ENCODE measurements around the gene CHI3L1. TPM values are rescaled to one million over a fixed set of nuclear protein-coding genes. Genes with fewer than 3 reads are reported as not detected.
"Not testable (repeated sequence)": the region's sequence is repeated elsewhere in the genome, so short reads cannot be mapped to it uniquely, and the experiment has no call there.

The CHI3L1 gene
- under 1 TPM in 1 of 2 donors, not detected in 1; 0.49 TPM for total RNA-seq

DNA sequence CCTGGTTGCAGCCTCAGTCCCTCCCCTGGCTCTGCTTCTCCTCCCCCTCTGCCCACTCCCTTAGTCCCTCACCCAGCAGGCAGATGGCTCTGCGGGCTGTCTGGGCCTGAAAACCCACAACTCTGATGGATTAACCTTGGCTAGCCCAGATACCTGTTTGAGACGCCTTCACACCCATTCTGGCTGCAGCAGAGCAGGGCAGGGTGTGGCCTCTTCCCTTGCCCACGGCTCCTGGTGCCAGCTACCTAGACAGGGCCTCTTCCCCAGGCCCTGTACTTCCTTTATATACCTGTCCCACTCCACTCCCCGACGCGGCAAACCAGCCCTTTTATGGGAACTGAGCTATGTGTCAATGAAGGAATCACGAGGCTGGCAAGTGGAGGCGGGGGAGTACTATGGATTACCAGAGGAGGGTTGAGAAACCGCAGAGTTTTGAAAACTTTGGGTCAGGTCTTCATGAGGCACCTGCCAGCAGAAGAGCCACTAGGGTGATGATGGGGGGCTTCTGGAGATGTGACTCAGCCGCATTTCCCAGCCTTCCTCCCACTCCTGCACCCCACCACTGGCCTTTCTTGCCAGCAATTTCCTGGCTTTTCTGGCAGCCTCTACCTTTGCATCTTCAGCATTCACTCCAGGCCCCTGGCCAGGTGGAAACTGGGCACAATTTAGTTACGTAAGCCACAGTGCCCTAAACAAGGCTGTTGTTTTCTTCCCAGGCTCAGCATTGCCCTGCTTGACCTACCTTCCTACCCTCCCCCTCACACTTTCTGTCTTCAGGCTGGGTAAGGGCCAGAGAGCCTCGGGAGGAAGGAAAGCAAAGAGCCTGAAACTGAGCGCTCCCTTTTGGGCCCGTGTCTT lies at the start of gene CHI3L1:
TSS of gene CHI3L1 (minus strand) at position 259 of the 858 bp plus-strand sequence. CDS start at position 178, 81 bp downstream.
- peak in 1 of 2 donors; percentile 45 for DNase-seq (ENCODE audit: low spot score in 2 of 2)
- H3K9me3 Mint-ChIP-seq = no peaks in the 10 kb centered on the region
- no peaks in the 10 kb centered on the region for H3K36me3 Mint-ChIP-seq
- peak in 1 of 2 donors; percentile 18 for ATAC-seq
- H3K27ac Mint-ChIP-seq = peak within 1 kb of the TSS in 1 of 2 donors; percentile 41

DNA sequence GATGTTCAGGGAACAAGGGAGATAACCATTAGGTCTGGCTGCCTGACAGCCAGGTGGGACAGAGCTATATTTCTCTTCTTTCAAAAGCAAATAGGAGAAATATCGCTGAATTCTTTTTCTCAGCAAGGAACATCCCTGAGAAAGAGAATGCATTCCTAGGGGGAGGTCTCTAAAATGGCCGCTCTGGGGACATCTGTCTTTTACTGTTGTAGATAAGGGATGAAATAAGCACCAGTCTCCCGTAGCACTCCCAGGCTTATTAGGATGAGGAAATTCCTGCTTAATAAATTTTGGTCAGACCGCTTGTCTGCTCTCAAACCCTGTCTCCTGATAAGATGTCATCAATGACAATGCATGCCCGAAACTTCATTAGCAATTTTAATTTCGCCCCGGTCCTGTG lies 48.4 kb upstream of the CHI3L1 start:
- not testable (repeated sequence) for H3K27ac Mint-ChIP-seq; ATAC-seq; DNase-seq (ENCODE audit: low spot score in 2 of 2)
- Mint-ChIP-seq H3K36me3 (peaks cover 19 to 23% of the 10 kb centered on the region in 2 donors), H3K9me3 (peaks cover 18 to 26% of the 10 kb centered on the region in 2 donors)

DNA sequence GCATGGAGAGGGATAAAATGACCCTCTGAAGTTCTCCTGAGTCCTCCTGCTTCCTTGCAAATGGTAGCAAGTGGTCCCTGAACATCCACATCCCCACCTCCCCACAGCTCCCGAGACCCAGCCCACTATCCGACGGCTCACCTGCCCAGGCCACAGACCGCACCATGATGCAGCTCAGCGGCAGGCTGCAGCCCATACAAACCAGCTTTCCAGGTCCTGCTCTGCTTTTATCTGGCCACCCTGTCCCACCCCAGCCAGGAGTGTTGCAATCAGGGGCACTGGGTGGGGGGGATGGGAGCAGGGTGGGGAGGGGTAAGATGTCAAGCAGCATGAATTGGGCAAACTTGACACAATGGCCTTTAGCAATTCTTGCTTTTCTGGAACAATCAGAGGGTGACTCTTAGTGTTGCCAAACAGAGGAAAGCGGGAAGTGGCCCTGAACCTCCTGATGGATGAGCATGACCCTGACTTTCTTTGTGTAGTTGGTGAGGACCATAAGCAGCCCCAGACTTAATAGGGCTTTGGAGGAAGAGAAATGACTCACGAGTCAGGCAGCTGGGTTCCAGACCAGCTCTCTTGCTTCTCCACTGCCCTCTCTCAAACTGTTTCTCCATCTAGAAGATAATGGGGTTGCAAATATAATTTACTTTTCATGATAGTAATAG lies 43.1 kb upstream of the CHI3L1 start, which contains the start of gene CHIT1:
TSS of gene CHIT1 (minus strand) at position 203 of the 665 bp plus-strand sequence. CDS start at position 166, 37 bp downstream.
- H3K36me3 Mint-ChIP-seq = peaks cover 0 to 7% of the 10 kb centered on the region in 2 donors
- H3K27ac Mint-ChIP-seq = no peak within 1 kb of the TSS
- H3K9me3 Mint-ChIP-seq = peaks cover 7 to 8% of the 10 kb centered on the region in 2 donors
- ATAC-seq = no peak
- no peak for DNase-seq (ENCODE audit: low spot score in 2 of 2)

GRCh38 chr1:203228670-203229069 lies 42.2 kb upstream of the CHI3L1 start:
- DNase-seq (ENCODE audit: low spot score in 2 of 2) = no peak
- H3K36me3 Mint-ChIP-seq = no peaks in the 10 kb centered on the region
- ATAC-seq = no peak
- no peak overlapping the region for H3K27ac Mint-ChIP-seq
- peaks cover under 1 to 1% of the 10 kb centered on the region in 2 donors for H3K9me3 Mint-ChIP-seq

GRCh38 chr1:203227371-203228083 lies 41.0 kb upstream of the CHI3L1 start:
- Mint-ChIP-seq H3K27ac (no peak overlapping the region), H3K9me3 (no peaks in the 10 kb centered on the region), H3K36me3 (no peaks in the 10 kb centered on the region)
- DNase-seq (ENCODE audit: low spot score in 2 of 2) (no peak), ATAC-seq (no peak)

- H3K9me3 Mint-ChIP-seq = no peaks in the 10 kb centered on the region
- H3K36me3 Mint-ChIP-seq = no peaks in the 10 kb centered on the region
- no peak for ATAC-seq
- no peak overlapping the region for H3K27ac Mint-ChIP-seq
- no peak for DNase-seq (ENCODE audit: low spot score in 2 of 2)
These were observed 38.6 kb upstream of the CHI3L1 start for GRCh38 chr1:203225071-203225470.

DNA sequence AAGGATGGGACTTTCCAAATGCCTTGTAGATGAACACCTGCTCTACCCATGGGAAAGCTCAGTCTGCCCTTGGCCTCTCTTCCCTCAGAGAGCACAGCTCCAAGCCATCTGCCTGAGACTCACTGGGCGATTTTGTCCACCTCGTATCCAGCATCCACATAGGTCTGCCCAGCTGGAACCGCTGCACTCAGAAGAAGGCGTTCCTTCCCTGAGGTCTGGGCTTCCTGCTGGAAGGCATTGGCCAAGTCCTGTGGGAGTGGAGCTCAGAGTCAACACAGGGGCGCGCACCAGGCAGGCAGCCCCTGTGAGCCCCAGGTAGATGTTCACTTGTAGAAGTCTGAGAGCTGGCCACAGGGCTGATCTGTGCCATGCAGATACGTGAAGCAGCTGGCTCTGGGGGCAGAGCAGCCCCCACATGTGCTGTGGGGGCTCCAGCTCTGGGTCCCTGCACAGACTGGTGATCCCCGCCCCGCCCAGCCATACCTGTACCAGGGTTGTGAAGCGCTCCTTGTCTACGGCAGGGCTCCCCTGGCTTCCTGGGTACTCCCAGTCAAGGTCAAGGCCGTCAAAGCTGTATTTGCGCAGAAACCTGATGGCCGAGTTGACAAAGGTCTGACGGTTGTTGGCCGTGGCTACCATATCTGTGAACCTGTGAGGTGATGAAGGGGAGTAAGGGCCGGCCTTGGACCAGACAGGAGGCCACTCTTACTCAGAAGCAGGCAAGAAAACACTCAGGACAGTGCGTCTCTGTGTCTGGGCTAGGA lies 36.7 kb upstream of the CHI3L1 start:
- DNase-seq (ENCODE audit: low spot score in 2 of 2) = no peak
- Mint-ChIP-seq H3K27ac (no peak overlapping the region), H3K36me3 (no peaks in the 10 kb centered on the region), H3K9me3 (no peaks in the 10 kb centered on the region)
- ATAC-seq = no peak

DNA sequence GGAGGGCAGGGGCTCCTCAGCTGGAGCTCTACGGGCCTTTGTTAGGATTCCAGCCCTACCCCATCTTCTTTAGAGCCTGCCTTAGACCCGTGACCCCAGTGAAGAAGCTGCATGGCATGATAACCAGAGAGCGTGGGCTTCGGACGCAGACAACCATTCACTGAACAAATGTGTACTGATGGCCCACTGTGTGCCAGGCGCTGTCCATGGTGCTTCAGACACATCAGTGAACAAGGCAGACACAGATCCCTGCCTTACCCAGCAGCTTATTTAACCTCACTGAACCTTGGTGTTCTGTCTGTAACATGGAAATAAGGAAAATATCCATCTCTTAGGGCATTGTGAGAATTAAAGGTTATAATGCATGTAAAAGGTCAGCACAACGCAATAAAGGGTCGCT lies 33.4 kb upstream of the CHI3L1 start:
- ATAC-seq = no peak
- H3K27ac Mint-ChIP-seq = no peak overlapping the region
- no peaks in the 10 kb centered on the region for H3K36me3 Mint-ChIP-seq
- DNase-seq (ENCODE audit: low spot score in 2 of 2) = no peak
- no peaks in the 10 kb centered on the region for H3K9me3 Mint-ChIP-seq

GRCh38 chr1:203219171-203219570 lies 32.7 kb upstream of the CHI3L1 start:
- no peak overlapping the region for H3K27ac Mint-ChIP-seq
- H3K36me3 Mint-ChIP-seq = no peaks in the 10 kb centered on the region
- no peak for DNase-seq (ENCODE audit: low spot score in 2 of 2)
- ATAC-seq = no peak
- H3K9me3 Mint-ChIP-seq = no peaks in the 10 kb centered on the region

DNA sequence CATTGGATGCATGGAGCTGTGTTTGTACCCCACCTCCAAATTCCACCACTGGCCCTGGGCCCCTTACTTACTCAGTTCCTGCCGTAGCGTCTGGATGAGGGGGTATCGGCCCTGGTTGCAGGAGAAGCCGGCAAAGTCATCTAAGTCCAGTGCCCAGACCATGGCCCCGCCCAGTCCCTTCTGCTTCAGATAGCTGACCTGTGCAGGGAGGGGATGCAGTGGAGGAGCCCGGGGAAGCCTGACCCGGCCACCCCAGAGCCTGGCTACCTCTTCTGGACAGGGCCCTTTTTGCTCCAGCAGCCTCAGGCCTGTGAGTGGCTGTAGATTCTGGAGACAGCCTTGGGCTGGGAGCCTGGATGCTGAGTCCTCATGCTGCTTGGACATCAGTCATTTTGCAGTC lies 31.2 kb upstream of the CHI3L1 start:
- ATAC-seq = no peak
- no peak overlapping the region for H3K27ac Mint-ChIP-seq
- H3K9me3 Mint-ChIP-seq = no peaks in the 10 kb centered on the region

GRCh38 chr1:203217139-203217655 lies 30.7 kb upstream of the CHI3L1 start:
- no peak for DNase-seq (ENCODE audit: low spot score in 2 of 2)
- H3K9me3 Mint-ChIP-seq = no peaks in the 10 kb centered on the region
- no peaks in the 10 kb centered on the region for H3K36me3 Mint-ChIP-seq
- no peak for ATAC-seq
- no peak overlapping the region for H3K27ac Mint-ChIP-seq

More for the DNA sequence above, 31.2 kb upstream of the CHI3L1 start:
- DNase-seq (ENCODE audit: low spot score in 2 of 2) = no peak
- no peaks in the 10 kb centered on the region for H3K36me3 Mint-ChIP-seq

DNA sequence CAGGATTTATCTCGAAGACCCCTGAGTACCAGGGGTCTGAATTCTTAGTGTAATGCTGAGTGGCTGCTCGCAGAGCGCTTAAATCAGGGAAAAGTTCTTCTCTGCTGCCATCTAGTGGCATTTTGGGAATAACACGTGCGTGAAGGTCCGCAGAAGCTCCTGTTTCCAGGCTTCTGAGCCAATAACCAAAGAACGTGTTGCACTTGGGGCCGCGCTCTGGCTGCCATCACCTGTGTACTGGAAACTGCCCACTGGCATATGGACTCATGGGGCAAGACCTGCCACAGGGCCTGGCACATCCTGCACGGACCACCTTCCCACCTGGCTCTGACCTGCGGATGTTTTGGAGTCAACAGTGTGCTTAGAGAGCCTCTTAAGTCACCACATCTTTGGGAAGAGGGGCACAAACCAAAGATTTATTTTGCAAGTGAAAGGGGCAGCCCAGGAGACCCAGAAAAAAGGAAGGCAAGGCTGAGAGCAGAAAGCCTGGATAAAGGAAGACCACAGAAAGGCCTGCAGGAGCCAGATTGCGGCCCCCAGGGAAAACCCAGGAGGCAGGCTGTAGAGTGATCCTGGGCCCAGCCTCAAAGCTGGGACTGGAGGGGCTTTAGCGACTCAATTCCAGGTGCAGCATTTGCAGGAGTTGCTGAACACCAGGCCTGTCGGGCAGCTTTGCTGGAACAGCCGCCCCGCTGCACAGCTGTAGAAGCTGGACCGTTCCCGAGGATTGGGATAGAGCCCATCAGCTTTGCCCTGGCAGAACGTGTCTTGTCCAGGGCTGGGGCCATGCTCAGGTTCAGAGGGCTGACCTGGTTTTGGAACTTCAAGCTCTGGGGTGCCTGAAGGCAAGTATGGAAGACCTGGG lies 30.0 kb upstream of the CHI3L1 start:
- no peaks in the 10 kb centered on the region for H3K36me3 Mint-ChIP-seq
- H3K27ac Mint-ChIP-seq = no peak overlapping the region
- no peaks in the 10 kb centered on the region for H3K9me3 Mint-ChIP-seq
- DNase-seq (ENCODE audit: low spot score in 2 of 2) = peak in 1 of 2 donors; percentile 68
- ATAC-seq = peak; percentile 60 to 64

DNA sequence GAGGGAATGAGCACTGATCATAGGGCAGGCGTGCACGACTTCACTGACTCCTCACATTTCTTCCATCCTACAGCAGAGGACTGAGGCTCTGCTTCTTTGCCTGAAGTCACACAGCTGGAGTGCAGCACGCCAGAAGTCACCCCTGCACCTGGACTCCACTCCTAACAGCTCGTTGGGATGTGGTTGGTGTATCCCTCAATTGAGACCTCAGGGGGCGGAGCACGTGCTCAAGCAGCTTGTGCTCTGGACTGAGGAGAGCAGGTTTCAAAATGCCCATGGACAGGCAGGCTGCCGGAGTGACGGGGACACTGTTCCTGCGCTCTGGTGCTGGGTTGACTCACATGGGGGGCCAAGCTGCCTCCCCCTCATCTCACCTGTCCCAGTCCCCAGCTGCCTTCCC lies 29.1 kb upstream of the CHI3L1 start:
- H3K36me3 Mint-ChIP-seq = no peaks in the 10 kb centered on the region
- no peak overlapping the region for H3K27ac Mint-ChIP-seq
- H3K9me3 Mint-ChIP-seq = no peaks in the 10 kb centered on the region
- ATAC-seq = no peak
- no peak for DNase-seq (ENCODE audit: low spot score in 2 of 2)

GRCh38 chr1:203214871-203215270 lies 28.4 kb upstream of the CHI3L1 start:
- H3K9me3 Mint-ChIP-seq = no peaks in the 10 kb centered on the region

GRCh38 chr1:203213126-203213525 lies 26.6 kb upstream of the CHI3L1 start:
- Mint-ChIP-seq H3K9me3 (no peaks in the 10 kb centered on the region), H3K36me3 (no peaks in the 10 kb centered on the region), H3K27ac (no peak overlapping the region)
- ATAC-seq (no peak), DNase-seq (ENCODE audit: low spot score in 2 of 2) (no peak)

More at GRCh38 chr1:203214871-203215270, 28.4 kb upstream of the CHI3L1 start:
- no peaks in the 10 kb centered on the region for H3K36me3 Mint-ChIP-seq
- DNase-seq (ENCODE audit: low spot score in 2 of 2) = no peak
- H3K27ac Mint-ChIP-seq = no peak overlapping the region
- ATAC-seq = no peak
